GM04503 (cell line): ENCODE data around the gene ZDHHC14.
"Not testable (repeated sequence)": the region's sequence is repeated elsewhere in the genome, so short reads cannot be mapped to it uniquely, and the experiment has no call there.

Experiments used
- DNase-seq: peaks from one replicate; pipeline ENCODE4 v3.0.0-alpha.2; 2012; ENCODE audit warnings: low read depth

The ZDHHC14 gene

GRCh38 chr6:157571950-157572349 is 191.0 kb downstream of the ZDHHC14 start:
- no peak for DNase-seq

GRCh38 chr6:157574851-157575424 is 193.9 kb downstream of the ZDHHC14 start:
- DNase-seq, result no peak

GRCh38 chr6:157575436-157576145 is 194.6 kb downstream of the ZDHHC14 start:
- DNase-seq, result no peak

- DNase-seq, result not testable (repeated sequence)
Measured at GRCh38 chr6:157576991-157577390, 196.0 kb downstream of the ZDHHC14 start.

- not testable (repeated sequence) for DNase-seq
Measured at GRCh38 chr6:157578527-157578926, 197.5 kb downstream of the ZDHHC14 start.

- DNase-seq, result no peak
Measured at GRCh38 chr6:157579467-157580031, 198.6 kb downstream of the ZDHHC14 start.

- no peak for DNase-seq
Measured at GRCh38 chr6:157584036-157584435, 203.0 kb downstream of the ZDHHC14 start.

GRCh38 chr6:157585274-157586087 is 204.5 kb downstream of the ZDHHC14 start:
- DNase-seq, result no peak

- DNase-seq, result no peak
Measured at GRCh38 chr6:157586088-157586414, 205.1 kb downstream of the ZDHHC14 start.

- DNase-seq, result no peak
Measured at GRCh38 chr6:157586476-157587126, 205.6 kb downstream of the ZDHHC14 start.

GRCh38 chr6:157587127-157587926 is 206.3 kb downstream of the ZDHHC14 start:
- DNase-seq, result no peak

- not testable (repeated sequence) for DNase-seq
Measured at GRCh38 chr6:157590654-157591053, 209.7 kb downstream of the ZDHHC14 start.

- no peak for DNase-seq
Measured at GRCh38 chr6:157592541-157592940, 211.6 kb downstream of the ZDHHC14 start.

- no peak for DNase-seq
Measured at GRCh38 chr6:157592980-157593379, 212.0 kb downstream of the ZDHHC14 start.

GRCh38 chr6:157593596-157593995 is 212.6 kb downstream of the ZDHHC14 start:
- no peak for DNase-seq

GRCh38 chr6:157594292-157594691 is 213.3 kb downstream of the ZDHHC14 start:
- DNase-seq, result no peak

GRCh38 chr6:157595768-157596167 is 214.8 kb downstream of the ZDHHC14 start:
- no peak for DNase-seq

GRCh38 chr6:157596461-157596860 is 215.5 kb downstream of the ZDHHC14 start:
- no peak for DNase-seq

- no peak for DNase-seq
Measured at GRCh38 chr6:157596886-157597285, 215.9 kb downstream of the ZDHHC14 start.

GRCh38 chr6:157597461-157598312 is 216.7 kb downstream of the ZDHHC14 start:
- no peak for DNase-seq
